GM23338 (cell line): ENCODE results near the gene HS1BP3. TPM values are rescaled to one million over a fixed set of nuclear protein-coding genes. Genes with fewer than 3 reads are reported as not detected.

Experiments used
- ATAC-seq: fragments of 200-7000 bp; cut with Tn5 transposase; 3 replicates; pipeline ENCODE4 v1.9.1; 2020
- DNase-seq: peaks from one replicate; pipeline ENCODE4 v3.0.0-alpha.2; 2015; ENCODE audit warnings: low spot score
- H2AFZ ChIP-seq: fragments of 200-600 bp; sonication (generic); 2 replicates; pipeline ENCODE4 v1.8.0; 2016; ENCODE audit warnings: antibody characterized with exemption, mild to moderate bottlenecking, moderate library complexity
- H3F3A ChIP-seq: fragments of 200-600 bp; sonication (generic); replicated peaks from 2 replicates; pipeline ENCODE4 v1.8.0; 2017; ENCODE audit warnings: antibody characterized with exemption, mixed run types, low read depth
- H3K27ac ChIP-seq: fragments of 200-600 bp; sonication (generic); 2 replicates; pipeline ENCODE4 v1.6.1; 2016; ENCODE audit warnings: low read depth
- H3K27me3 ChIP-seq: fragments of 200-600 bp; sonication (generic); 2 replicates; pipeline ENCODE4 v1.8.0; 2016; ENCODE audit warnings: mild to moderate bottlenecking, mixed run types, moderate library complexity; ENCODE audit not compliant: insufficient read depth
- H3K36me3 ChIP-seq: fragments of 200-600 bp; sonication (generic); 2 replicates; pipeline ENCODE4 v1.8.0; 2016; ENCODE audit warnings: mild to moderate bottlenecking; ENCODE audit not compliant: insufficient read depth
- H3K4me1 ChIP-seq: fragments of 200-600 bp; sonication (generic); 2 replicates; pipeline ENCODE4 v1.8.0; 2016; ENCODE audit warnings: mild to moderate bottlenecking, moderate library complexity; ENCODE audit not compliant: insufficient read depth
- H3K4me2 ChIP-seq: fragments of 200-600 bp; sonication (generic); 2 replicates; pipeline ENCODE4 v1.7.1; 2017; ENCODE audit warnings: mixed run types
- H3K4me3 ChIP-seq: fragments of 200-600 bp; sonication (generic); 2 replicates; pipeline ENCODE4 v1.6.1; 2016; ENCODE audit warnings: mixed run types
- H3K79me2 ChIP-seq: fragments of 200-600 bp; sonication (generic); replicated peaks from 2 replicates; pipeline ENCODE4 v1.8.0; 2017; ENCODE audit warnings: mild to moderate bottlenecking; ENCODE audit not compliant: insufficient read depth
- H3K9me2 ChIP-seq: fragments of 200-600 bp; sonication (generic); 2 replicates; pipeline ENCODE4 v1.8.0; 2017; ENCODE audit not compliant: insufficient read depth
- H4K20me1 ChIP-seq: fragments of 200-600 bp; sonication (generic); replicated peaks from 2 replicates; pipeline ENCODE4 v1.8.0; 2017; ENCODE audit warnings: mild to moderate bottlenecking; ENCODE audit not compliant: insufficient read depth
- H3K27ac Mint-ChIP-seq: 2 replicates; pipeline ENCODE4 v1.8.0; 2020; ENCODE audit warnings: inconsistent platforms, mild to moderate bottlenecking, moderate library complexity, mixed read lengths
- H3K27me3 Mint-ChIP-seq: 3 replicates; pipeline ENCODE4 v1.8.0; 2022; ENCODE audit warnings: low read depth, mild to moderate bottlenecking, moderate library complexity, mixed read lengths, inconsistent platforms; ENCODE audit not compliant: insufficient read depth, poor library complexity
- H3K36me3 Mint-ChIP-seq: 3 replicates; pipeline ENCODE4 v1.8.0; 2021; ENCODE audit warnings: low read depth, mild to moderate bottlenecking, inconsistent platforms, moderate library complexity, mixed read lengths
- H3K4me1 Mint-ChIP-seq: 3 replicates; pipeline ENCODE4 v1.8.0; 2020; ENCODE audit warnings: mild to moderate bottlenecking, inconsistent platforms, mixed read lengths
- H3K4me3 Mint-ChIP-seq: 3 replicates; pipeline ENCODE4 v1.8.0; 2021; ENCODE audit warnings: moderate library complexity, mild to moderate bottlenecking, inconsistent platforms, mixed read lengths
- H3K9me3 Mint-ChIP-seq: 3 replicates; pipeline ENCODE4 v1.8.0; 2020; ENCODE audit warnings: moderate library complexity, mild to moderate bottlenecking, inconsistent platforms, mixed read lengths
- CREB1 ChIP-seq: fragments of 250-450 bp; sonication (Bioruptor Pico); IDR thresholded peaks from 2 replicates; pipeline ENCODE4 v1.5.0; 2020; ENCODE audit warnings: low read depth, mild to moderate bottlenecking, moderate library complexity
- CTCF ChIP-seq, 2 experiments: fragments of 200-600 bp in 1 of 2; sonication (generic) in 1 of 2; conservative IDR thresholded peaks; 2 replicates each; pipeline versions ENCODE4 v1.5.1 to v1.6.1; 2016 to 2017; ENCODE audit warnings: antibody characterized with exemption in 2 of 2, low read depth in 2 of 2, mild to moderate bottlenecking in 2 of 2, moderate library complexity in 1 of 2
- EZH2 ChIP-seq: fragments of 200-600 bp; sonication (generic); IDR thresholded peaks from one replicate; pipeline ENCODE4 v1.8.0; 2017; ENCODE audit warnings: antibody characterized with exemption, mild to moderate bottlenecking, low read depth; ENCODE audit not compliant: unreplicated experiment
- EZH2phosphoT487 ChIP-seq: fragments of 200-600 bp; sonication (generic); IDR thresholded peaks from one replicate; pipeline ENCODE4 v1.8.1; 2018; ENCODE audit warnings: antibody characterized with exemption; ENCODE audit not compliant: unreplicated experiment
- JUNB ChIP-seq: IDR thresholded peaks from one replicate; pipeline ENCODE4 v1.6.1; 2016; ENCODE audit warnings: antibody characterized with exemption; ENCODE audit not compliant: unreplicated experiment
- NANOG ChIP-seq: IDR thresholded peaks from 2 replicates; pipeline ENCODE4 v1.6.1; 2016; ENCODE audit warnings: antibody characterized with exemption, borderline replicate concordance
- POLR2AphosphoS5 ChIP-seq: IDR thresholded peaks from 2 replicates; pipeline ENCODE4 v1.6.1; 2016; ENCODE audit warnings: antibody characterized with exemption, low read depth
- REST ChIP-seq: IDR thresholded peaks from one replicate; pipeline ENCODE4 v1.6.1; 2018; ENCODE audit warnings: antibody characterized with exemption; ENCODE audit not compliant: unreplicated experiment
- STAT1 ChIP-seq: IDR thresholded peaks from one replicate; pipeline ENCODE4 v1.6.1; 2016; ENCODE audit warnings: antibody characterized with exemption; ENCODE audit not compliant: unreplicated experiment
- ZNF114 ChIP-seq: fragments of 250-450 bp; sonication (Bioruptor Pico); IDR thresholded peaks from 2 replicates; pipeline ENCODE4 v1.5.0; 2020; ENCODE audit warnings: mild to moderate bottlenecking, moderate library complexity
- ZNF331 ChIP-seq: fragments of 250-450 bp; sonication (Bioruptor Pico); IDR thresholded peaks from 2 replicates; pipeline ENCODE4 v1.5.0; 2020; ENCODE audit warnings: low read depth, mild to moderate bottlenecking, moderate library complexity
- ZNF462 ChIP-seq: fragments of 250-450 bp; sonication (Bioruptor Pico); IDR thresholded peaks from 2 replicates; pipeline ENCODE4 v1.5.0; 2020; ENCODE audit warnings: mild to moderate bottlenecking, moderate library complexity
- polyA plus RNA-seq: library from polyadenylated mRNA; unstranded; fragments of >200 nt; fragmentation: Nextera tagmentation; extraction: Ambion mirVana; gene quantifications from 2 replicates; pipeline ENCODE4 v1.2.1, GENCODE V29; 2016
- total RNA-seq: library from RNA; depleted of rRNA; stranded (reverse); fragments of >200 nt; shearing (Covaris generic); gene quantifications from 2 replicates; pipeline ENCODE4 v1.2.3, GENCODE V29; 2014

HS1BP3 gene
- total and polyA plus RNA-seq, 2 experiments from 2014 or later, result 7.2 to 15.0 TPM

GRCh38 chr2:20604401-20604911 lies 46.4 kb downstream of the HS1BP3 start (continued):
- no peak for TF ChIP-seq ZNF462 (CRISPR knock-in tag)
- TF ChIP-seq JUNB, result no peak
- TF ChIP-seq CREB1 (CRISPR knock-in tag), result no peak
- no peak for TF ChIP-seq EZH2
- no peak for TF ChIP-seq POLR2AphosphoS5
- TF ChIP-seq NANOG, result no peak
- no peak for TF ChIP-seq STAT1
- no peak for TF ChIP-seq ZNF114 (CRISPR knock-in tag)

GRCh38 chr2:20603791-20604190 lies 47.1 kb downstream of the HS1BP3 start:
- H3K36me3 ChIP-seq, result no peaks in the 10 kb centered on the region
- no peaks in the 10 kb centered on the region for H3K79me2 ChIP-seq
- H3K36me3 Mint-ChIP-seq, result no peaks in the 10 kb centered on the region
- no peaks in the 10 kb centered on the region for H3K27me3 ChIP-seq
- H3K9me3 Mint-ChIP-seq, result peaks cover 8% of the 10 kb centered on the region
- ATAC-seq (no peak), DNase-seq (no peak)
- H3K4me3 ChIP-seq, result no peak overlapping the region
- H3K4me2 ChIP-seq, result no peak overlapping the region
- no peak overlapping the region for H2AFZ ChIP-seq
- no peaks in the 10 kb centered on the region for H3F3A ChIP-seq
- no peaks in the 10 kb centered on the region for H3K4me1 Mint-ChIP-seq
- H3K27ac Mint-ChIP-seq, result no peak overlapping the region
- no peak overlapping the region for H3K4me3 Mint-ChIP-seq
- H4K20me1 ChIP-seq, result no peaks in the 10 kb centered on the region
- H3K27me3 Mint-ChIP-seq, result peaks cover 4% of the 10 kb centered on the region
- no peaks in the 10 kb centered on the region for H3K9me2 ChIP-seq
- no peaks in the 10 kb centered on the region for H3K4me1 ChIP-seq
- H3K27ac ChIP-seq, result no peak overlapping the region
- TF ChIP-seq EZH2phosphoT487, result no peak
- TF ChIP-seq REST, result no peak
- TF ChIP-seq ZNF331 (CRISPR knock-in tag), result no peak
- TF ChIP-seq CTCF (conservative IDR thresholded peaks at IDR 0.05; ENCODE audit: low read depth in 2 of 2), result no peak
